Stimulated activated CD4-positive, alpha-beta T cell treated with anti-CD3 and anti-CD28 coated beads, TNF-alpha, amount 100 ng/mL, for 48 hours (primary cell): Measurements from ENCODE around the gene RETREG3.
"Not testable (repeated sequence)": the region's sequence is repeated elsewhere in the genome, so short reads cannot be mapped to it uniquely, and the experiment has no call there.

Experiments
- DNase-seq, 3 donors: peaks; one replicate each; pipeline ENCODE4 v3.0.0-alpha.2; 2020; ENCODE audit warnings: low read depth in 3 of 3

RETREG3 gene

GRCh38 chr17:42573095-42573494, 36.1 kb downstream of the RETREG3 start:
- no peak for DNase-seq

- no peak for DNase-seq
Measured at GRCh38 chr17:42571435-42572225, 37.5 kb downstream of the RETREG3 start.

GRCh38 chr17:42568341-42569111, 40.6 kb downstream of the RETREG3 start:
- no peak for DNase-seq

GRCh38 chr17:42566883-42567573, 42.1 kb downstream of the RETREG3 start, which contains the start of gene MLX:
Gene MLX, plus strand, starts transcription at chr17:42567100. Its CDS starts 25 bp downstream, at chr17:42567125.
- peak; percentile 84 to 93 (median 87) for DNase-seq

- DNase-seq: no peak
Measured at GRCh38 chr17:42566215-42566882, 42.8 kb downstream of the RETREG3 start.

GRCh38 chr17:42565523-42566214, 43.5 kb downstream of the RETREG3 start:
- DNase-seq: no peak

- no peak for DNase-seq
Measured at GRCh38 chr17:42564815-42565522, 44.2 kb downstream of the RETREG3 start.

- DNase-seq: no peak
Measured at GRCh38 chr17:42563950-42564349, 45.2 kb downstream of the RETREG3 start.

- DNase-seq: no peak
Measured at GRCh38 chr17:42563543-42563942, 45.6 kb downstream of the RETREG3 start.

- no peak for DNase-seq
Measured at GRCh38 chr17:42563143-42563509, 46.0 kb downstream of the RETREG3 start.

- DNase-seq: no peak
Measured at GRCh38 chr17:42562388-42563142, 46.6 kb downstream of the RETREG3 start.

- peak; percentile 88 to 93 (median 89) for DNase-seq
Measured at GRCh38 chr17:42561897-42562387, 47.2 kb downstream of the RETREG3 start, which contains the start of gene COASY. Gene COASY, plus strand, starts transcription at chr17:42562148. Its CDS starts 475 bp downstream, at chr17:42562623.

GRCh38 chr17:42560246-42560645, 48.9 kb downstream of the RETREG3 start:
- DNase-seq: no peak

GRCh38 chr17:42559075-42559474, 50.1 kb downstream of the RETREG3 start:
- DNase-seq: no peak

- not testable (repeated sequence) for DNase-seq
Measured at GRCh38 chr17:42555961-42556617, 53.1 kb downstream of the RETREG3 start.

GRCh38 chr17:42555122-42555622, 54.0 kb downstream of the RETREG3 start:
- DNase-seq: no peak

- DNase-seq: peak in 2 of 3 donors; percentile 50 to 71
Measured at GRCh38 chr17:42554250-42555121, 54.7 kb downstream of the RETREG3 start.

- no peak for DNase-seq
Measured at GRCh38 chr17:42553866-42554249, 55.3 kb downstream of the RETREG3 start.
